ENCODE results near the gene MBD3L5.
"Not testable (repeated sequence)": the region's sequence is repeated elsewhere in the genome, so short reads cannot be mapped to it uniquely, and the experiment has no call there.

MBD3L5 gene

DNA sequence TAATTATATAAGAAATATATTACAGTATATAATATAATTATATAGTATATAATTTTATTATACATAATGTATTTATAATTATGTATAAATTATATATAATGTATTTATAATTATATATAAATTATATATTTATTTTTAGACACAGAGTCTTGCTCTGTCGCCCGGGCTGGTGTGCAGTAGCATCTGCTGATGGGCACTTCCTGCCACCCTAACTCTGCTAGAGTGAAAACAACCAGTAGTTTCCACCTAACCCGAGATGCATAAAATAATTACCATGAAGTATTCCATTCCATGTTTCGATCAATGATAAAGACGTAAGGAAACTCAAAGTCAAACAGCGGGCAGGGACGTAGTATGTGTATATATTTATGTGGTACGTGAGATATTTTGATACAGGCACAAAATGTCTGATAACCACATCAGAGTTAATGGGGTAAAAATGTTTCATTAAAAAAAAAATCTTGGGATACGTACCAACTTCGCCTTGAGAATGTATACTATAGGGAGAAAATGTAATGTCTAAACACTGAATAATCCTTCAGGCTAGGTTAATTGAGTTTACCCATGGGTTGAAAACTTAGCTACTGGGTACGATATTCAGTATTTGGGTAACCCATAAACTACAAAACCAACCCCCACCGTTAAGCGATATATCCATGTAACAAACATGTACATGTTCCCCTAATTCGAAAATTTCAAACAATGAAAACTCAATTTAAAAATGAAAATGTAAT is 24.4 kb downstream of the MBD3L5 start:
- DNase-seq, result not testable (repeated sequence)

DNA sequence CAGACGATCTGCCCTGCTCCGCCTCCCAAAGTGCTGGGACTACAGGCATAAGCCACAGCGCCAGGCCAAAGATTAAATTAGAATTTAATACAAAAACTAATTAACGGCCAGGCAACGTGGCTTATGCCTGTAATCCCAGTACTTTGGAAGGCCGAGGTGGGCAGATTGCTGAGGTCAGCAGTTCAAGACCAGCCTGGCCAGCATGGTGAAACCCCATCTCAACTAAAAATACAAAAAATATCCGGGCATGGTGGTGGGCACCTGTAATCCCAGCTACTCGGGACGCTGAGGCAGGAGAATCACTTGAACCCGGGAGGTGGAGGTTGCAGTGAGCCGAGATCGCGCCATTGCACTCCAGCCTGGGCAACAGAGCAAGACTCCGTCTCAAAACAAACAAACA is 25.3 kb downstream of the MBD3L5 start:
- not testable (repeated sequence) for DNase-seq

DNA sequence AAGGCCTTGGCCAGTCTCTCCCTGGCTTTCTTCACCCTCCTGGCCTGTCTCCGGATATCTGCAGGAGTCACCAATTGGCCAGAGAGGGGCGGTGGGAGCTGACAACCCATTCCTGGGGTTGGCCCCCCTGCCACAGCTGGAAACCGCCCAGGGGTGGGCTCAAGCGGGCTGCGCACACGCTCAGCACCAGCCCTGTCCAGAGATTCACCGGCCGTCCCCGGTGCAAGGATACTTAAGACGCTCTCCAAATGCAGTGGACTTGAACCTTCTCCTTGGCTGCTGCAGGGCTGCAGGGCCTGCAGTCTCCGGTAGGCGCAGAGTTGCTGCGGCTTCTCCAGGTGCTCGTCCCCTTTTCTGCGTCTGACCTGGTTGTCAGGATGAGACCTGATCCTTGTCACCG is 26.0 kb downstream of the MBD3L5 start:
- not testable (repeated sequence) for DNase-seq

DNA sequence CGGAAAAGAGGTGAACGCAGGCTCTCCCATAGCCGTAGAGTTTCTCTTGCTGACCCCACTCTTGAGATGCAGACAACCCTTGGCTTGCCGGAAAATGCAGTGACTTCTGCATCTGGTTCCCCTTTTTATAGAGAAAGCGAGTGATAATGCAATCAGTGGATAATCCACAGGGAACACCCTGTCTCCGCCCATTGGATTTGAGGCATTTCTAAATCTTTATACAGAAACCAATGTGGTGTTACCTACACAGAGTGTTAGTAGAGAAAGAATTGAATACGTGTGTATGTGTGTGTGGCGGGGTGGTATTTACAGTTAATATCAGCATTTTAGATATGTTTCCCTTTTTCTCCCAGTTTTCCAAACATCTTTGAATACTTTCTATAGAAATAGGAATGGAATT is 28.2 kb downstream of the MBD3L5 start, which contains the start of gene MBD3L3:
Gene MBD3L3, minus strand, starts transcription at position 101 of the 400 bp plus-strand sequence. Its CDS starts 71 bp downstream, at position 30.
- not testable (repeated sequence) for DNase-seq

GRCh38 chr19:7059977-7060376 is 29.6 kb downstream of the MBD3L5 start:
- DNase-seq, result not testable (repeated sequence)

GRCh38 chr19:7063339-7063738 is 33.0 kb downstream of the MBD3L5 start:
- DNase-seq, result no peak

DNA sequence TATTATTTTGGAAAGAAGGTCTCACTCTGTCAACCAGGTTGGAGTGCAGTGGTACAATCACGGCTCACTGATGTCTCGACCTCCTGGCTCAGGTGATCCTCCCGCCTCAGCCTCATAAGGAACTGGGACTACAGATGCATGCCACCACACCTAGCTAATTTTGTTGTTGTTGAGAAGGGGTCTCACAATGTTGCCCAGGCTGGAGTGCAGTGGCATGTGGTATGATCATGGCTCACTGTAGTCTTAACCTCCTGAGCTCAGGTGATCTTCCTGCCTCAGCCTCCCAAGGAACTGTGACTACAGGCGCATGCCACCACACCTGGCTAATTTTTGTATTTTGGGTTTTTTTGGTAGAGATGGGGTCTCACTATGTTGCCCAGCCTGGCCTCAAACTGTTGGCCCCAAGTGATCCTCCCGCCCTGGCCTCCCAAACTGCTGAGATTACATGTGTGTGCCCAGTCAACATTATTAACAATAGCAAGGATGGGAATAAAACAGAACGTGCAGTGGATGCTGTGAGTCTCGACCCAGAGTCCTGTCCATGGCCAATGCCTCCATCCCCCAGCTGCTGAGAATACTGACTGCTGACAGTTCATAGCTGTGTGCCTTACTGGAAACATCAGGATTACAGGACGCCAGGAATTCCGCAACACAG is 33.5 kb downstream of the MBD3L5 start:
- no peak for DNase-seq

- DNase-seq, result not testable (repeated sequence)
These were observed 36.7 kb downstream of the MBD3L5 start for GRCh38 chr19:7067122-7067521.

DNA sequence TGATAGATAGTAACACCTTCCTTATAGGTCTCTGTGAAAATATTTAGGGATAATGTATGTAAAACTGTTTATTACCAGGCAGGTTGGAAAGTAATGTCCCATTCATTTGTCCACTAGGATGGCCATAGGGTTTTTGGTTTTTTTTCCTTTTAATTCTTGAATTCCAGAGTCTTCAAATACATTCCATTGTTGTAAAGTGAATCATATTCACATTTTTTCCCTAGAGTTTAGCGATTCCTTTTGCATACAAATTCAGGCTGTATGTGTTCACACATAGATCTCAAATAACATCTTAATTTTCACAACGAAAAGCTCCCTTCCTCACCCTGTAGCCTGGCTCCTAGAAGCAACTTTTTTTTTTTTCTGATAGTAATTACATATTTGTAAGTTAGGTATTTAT is 37.3 kb downstream of the MBD3L5 start:
- DNase-seq, result no peak

GRCh38 chr19:7068599-7068998 is 38.2 kb downstream of the MBD3L5 start:
- DNase-seq, result no peak

- peak; percentile 98 for DNase-seq
These were observed 38.9 kb downstream of the MBD3L5 start, which contains the start of gene ZNF557 for GRCh38 chr19:7069042-7069903. ZNF557 (plus strand) TSS chr19:7069703; CDS start chr19:7075075, 5,372 bp downstream.

DNA sequence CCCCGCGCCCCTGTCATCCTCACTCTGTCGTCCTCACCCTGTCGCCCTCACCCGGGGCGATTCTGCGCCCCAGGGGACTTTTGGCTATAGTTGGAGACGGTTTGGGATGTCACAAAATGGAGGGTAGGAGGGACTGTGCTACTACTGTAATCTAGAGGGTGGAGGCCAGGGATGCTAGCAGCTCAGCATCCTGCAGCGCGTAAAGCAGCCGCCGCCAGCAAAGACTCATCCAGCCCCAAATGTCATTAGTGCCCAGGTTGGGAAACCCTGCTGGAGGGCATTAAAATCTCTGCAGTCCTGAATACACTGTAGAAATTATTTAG is 39.5 kb downstream of the MBD3L5 start:
- DNase-seq, result no peak

- no peak for DNase-seq
These were observed 42.2 kb downstream of the MBD3L5 start for GRCh38 chr19:7072541-7072940.

DNA sequence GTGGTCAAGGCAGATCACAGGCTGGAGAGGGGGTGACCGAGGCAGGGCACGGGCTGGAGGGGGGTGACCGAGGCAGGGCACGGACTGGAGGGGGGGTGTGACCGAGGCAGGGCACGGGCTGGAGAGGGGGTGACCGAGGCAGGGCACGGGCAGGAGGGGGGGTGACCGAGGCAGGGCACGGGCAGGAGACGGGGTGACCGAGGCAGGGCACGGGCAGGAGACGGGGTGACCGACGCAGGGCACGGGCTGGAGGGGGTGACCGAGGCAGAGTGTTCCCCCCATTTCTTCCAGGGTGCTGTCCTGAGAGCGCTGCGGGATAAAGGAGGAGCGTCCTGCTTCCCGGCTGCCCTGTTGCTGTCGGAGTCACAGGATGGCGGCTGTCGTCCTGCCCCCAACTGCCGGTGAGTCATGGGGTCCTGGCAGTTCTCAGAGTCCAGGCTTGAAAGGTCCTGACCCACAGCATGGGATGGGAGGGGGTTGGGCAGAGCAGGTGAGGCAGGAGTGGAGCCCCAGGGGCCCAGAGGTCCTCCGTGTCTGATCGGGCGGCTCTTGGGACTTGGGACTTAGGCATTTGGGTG is 44.4 kb downstream of the MBD3L5 start:
- no peak for DNase-seq

DNA sequence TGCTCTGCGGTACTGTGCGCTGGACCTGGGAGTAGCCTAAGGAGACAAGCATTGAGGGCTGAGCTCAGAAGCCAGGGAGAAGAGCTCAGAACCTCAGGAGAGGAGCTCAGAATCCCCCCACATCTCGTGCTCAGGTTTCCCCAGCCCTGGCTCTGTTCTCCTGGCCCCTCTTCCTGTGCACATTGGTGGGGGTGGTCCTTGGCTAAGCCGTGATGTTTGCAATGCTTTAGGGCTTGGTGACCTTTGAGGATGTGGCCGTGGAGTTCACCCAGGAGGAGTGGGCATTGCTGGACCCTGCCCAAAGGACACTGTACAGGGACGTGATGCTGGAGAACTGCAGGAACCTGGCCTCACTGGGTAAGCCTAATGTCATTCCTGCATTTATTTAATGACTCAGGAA is 45.8 kb downstream of the MBD3L5 start:
- DNase-seq, result no peak

DNA sequence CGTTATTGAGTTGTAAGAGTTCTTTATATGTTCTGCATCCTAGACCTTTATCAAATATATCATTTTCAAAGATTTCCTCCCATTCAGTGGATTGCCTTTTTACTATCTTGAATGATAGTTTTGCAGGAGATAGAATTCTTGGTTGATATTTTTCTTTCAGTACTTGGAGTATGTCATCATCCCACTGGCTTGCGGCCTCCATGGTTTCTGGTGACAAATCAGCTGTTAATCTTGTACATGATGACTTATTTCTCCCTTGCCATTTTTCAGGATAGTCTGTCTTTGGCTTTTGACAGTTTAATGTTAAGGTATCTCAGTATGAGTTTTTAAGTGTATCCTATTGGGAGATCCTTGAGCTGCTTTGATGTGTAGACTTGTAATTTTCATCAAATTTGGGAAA is 47.6 kb downstream of the MBD3L5 start:
- DNase-seq, result no peak

All from stimulated activated naive CD4-positive, alpha-beta T cell treated with Interleukin-2 at 50 U/mL for 16 hours (primary cell).